Central memory CD4-positive, alpha-beta T cell (primary cell): Measurements from ENCODE around the gene MED12.
A peak's percentile ranks its signal among the peaks of the same experiment; 100 is the strongest.
"Not testable (repeated sequence)": the region's sequence is repeated elsewhere in the genome, so short reads cannot be mapped to it uniquely, and the experiment has no call there.

Experiments
- DNase-seq: peaks from one replicate; pipeline ENCODE4 v3.0.0; 2022

MED12 gene

DNA sequence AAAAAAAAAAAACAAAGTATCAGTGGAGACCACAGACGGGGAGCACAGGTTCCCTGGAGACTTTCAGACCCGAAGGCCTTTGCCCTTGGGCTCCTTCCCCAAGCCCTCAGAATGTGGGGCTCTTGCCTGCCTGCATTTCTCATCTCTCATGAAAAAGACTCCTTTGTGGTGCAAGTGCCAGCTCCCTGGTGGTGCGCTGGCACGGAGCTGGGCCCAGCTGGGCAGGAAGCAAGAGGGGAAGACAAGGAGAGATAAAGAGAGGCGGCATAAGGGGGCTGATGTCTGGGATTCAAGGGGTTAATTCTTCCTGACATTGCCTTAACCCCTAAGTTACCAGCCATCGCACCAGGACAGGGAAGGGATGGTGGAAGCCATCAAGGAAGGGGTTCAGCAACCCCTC is 48.1 kb downstream of the MED12 start:
- DNase-seq, result no peak

DNA sequence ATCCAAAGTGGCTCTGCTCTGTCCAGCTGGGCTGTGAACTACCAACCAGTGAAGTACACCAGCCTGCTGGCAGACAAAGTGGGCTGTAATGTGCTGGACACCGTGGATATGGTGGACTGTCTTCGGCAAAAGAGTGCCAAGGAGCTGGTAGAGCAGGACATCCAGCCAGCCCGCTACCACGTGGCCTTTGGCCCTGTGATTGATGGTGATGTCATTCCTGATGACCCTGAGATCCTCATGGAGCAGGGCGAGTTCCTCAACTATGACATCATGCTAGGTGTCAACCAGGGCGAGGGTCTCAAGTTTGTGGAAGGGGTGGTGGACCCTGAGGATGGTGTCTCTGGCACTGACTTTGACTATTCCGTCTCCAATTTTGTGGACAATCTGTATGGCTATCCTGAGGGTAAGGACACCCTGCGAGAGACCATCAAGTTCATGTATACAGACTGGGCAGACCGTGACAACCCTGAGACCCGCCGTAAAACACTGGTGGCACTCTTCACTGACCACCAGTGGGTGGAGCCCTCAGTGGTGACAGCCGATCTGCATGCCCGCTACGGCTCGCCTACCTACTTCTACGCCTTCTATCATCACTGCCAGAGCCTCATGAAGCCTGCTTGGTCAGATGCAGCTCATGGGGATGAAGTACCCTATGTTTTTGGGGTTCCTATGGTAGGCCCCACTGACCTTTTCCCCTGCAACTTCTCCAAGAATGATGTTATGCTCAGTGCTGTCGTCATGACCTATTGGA is 48.8 kb downstream of the MED12 start:
- DNase-seq, result no peak

DNA sequence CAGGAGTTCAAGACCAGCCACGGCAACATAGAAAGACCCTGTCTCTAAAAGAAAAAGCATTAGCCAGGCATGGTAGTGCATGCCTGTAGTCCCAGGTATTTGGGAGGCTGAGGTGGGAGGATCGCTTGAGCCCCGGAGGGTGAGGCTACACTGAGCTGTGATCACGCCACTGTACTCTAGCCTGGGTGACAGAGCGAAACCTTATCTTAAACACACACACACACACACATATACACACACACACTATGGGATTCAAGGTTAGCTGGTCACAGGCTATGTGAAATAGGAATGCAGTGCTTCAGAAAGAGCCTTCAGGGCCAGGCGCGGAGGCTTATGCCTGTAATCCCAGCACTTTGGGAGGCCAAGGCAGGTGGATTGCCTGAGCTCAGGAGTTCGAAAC is 49.7 kb downstream of the MED12 start:
- no peak for DNase-seq

DNA sequence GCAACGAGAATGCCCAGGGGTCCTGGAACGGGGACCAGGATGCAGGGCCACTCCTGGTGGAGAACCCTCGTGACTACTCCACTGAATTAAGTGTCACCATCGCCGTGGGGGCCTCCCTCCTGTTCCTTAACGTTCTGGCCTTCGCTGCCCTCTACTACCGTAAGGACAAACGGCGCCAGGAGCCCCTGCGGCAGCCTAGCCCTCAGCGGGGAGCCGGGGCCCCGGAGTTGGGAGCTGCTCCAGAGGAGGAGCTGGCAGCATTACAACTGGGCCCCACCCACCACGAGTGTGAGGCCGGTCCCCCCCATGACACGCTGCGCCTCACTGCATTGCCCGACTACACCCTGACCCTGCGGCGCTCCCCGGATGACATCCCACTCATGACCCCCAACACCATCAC is 51.2 kb downstream of the MED12 start:
- DNase-seq, result no peak

DNA sequence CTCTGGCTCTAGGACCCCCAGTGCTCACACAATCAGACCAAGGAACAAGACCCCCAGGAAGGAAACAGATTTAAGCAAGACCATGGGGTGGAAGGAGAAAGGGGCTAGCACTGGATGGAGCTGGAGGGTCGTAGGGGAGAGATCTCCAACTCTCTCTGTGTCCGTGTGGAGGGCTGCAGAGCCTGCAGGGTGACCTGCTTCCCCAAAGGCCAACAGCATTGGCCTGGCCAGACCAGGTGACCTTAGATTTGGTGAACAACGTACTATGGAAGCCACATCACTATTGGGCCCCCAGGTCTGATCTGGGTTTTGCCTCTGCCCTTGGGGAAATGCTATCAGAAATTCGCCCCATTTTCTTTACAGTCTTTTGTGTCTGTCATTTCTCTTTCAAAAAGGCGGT is 52.3 kb downstream of the MED12 start:
- DNase-seq, result no peak

DNA sequence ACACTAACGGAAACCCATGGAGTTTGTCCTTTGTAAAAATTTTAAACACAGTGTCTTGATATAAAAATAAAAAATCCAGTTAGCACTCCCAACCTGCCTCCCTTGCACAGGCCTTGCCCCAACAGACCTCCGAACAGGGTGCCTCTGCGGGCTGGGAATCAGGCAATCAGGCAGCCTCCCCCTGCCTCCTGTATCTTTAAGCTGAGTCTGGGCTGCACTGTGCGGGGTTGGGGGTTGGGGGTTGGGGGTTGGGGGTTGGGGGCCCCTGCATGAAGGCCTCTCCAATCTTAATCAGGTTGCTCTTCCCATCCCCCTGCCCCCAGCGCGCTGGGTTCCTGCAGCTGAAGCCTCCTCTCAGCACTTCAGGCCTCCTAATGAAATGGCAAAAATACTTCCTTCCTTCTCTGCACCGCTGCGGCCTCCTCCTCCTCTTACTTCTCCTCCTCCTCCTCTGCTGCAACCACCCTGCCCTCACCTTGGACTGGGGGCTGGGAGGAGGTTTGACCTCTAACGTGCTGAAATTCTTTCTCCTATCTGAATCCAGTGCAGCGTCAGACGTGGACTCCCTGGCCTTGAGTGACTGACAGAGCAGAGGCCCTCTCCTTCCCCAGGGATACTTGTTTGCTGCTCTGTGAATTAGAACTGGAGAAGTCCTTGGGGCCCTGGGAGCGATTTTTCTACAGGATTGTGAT is 52.9 kb downstream of the MED12 start:
- no peak for DNase-seq

DNA sequence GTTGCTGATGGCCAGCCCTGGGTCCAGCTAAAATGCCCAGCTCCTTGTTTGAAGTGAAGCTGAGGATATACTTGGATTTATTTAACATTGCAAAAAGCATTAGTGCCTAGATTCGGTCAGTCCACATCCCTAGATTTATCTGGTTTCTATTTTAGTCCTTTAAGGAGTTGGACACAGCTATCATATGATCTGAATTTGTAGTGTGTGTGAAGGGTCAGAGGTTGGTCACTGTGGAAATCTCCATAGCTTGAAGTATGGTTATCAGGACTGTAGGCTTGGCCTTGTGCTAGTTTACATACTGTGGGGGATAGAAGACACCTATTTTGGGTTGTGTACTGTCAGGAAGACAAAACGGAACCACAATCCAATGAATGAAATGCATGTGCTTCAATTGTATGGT is 55.0 kb downstream of the MED12 start:
- no peak for DNase-seq

DNA sequence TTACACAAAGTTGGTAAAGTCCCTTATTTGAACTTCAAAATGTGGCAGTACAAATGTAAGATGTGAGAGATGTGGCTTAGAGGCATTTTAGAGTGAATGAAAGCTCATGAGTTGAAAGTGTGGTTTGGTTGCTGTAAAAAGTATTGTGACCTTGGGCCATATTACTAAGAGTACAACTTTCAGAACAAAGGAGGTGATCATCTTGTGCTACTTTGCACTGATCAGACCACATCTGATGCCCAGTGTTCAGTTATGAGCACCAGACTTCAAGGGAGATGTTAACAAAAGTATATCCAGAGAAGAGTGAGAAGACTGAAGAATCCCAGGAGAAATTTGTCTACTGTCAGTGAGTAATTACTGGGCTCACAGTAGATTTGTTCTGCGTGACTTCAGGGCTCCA is 56.4 kb downstream of the MED12 start:
- no peak for DNase-seq

DNA sequence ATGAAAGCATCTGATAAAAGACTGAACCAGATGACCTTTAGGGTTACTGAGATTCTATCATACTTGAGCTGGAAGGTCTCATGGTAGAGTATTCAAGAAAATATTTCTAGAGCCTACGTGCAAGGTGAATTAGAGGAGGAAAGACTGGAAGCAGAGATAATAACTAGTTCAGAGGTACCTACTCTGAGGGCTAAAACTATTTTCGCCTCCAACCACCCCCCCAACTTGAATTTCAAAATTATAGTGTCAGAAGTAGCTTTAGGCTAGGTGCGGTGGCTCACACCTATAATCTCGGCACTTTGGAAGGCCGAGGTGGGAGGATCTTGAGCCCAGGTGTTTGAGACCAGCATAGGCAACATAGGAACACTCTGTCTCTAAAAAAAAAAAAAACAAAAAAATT is 57.1 kb downstream of the MED12 start:
- DNase-seq, result no peak

DNA sequence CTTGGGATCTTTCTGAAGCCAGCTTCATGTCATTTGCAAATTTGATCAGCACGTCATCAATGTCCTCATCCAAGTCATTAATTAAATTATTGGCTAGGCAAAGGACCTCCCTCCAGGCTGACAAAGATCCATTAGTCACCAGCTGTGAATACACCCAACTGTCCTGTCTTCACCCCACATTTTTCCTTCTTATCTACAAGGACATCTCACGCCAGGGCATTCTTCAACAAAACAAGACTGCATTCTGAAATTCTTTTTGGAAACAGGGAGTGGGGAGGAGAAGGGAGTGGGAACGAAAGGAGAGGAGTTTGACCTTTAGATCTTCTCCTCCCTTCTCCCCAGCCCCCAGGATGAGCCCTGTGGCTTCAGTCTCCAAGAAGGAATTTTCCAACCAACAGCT is 58.9 kb downstream of the MED12 start:
- DNase-seq, result no peak

DNA sequence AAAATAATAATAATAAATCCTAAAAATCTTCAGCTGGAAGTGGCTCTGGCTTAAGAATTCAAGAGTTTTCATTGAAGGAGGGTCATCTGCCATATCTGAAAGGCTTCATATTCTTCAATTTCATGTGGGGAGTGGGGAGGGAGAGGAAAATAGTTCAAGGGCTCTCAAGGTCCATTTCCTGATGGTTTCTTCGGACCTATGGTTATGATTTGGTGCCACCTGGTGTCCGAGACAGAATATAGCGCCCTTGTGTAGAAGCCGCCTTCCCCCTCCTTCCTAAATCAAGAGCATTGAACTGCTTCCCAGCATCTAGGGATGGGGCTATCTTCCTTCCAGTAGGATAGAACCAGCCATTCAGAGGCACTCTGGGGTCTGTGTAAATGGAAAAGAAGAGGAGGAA is 60.5 kb downstream of the MED12 start:
- DNase-seq, result peak; percentile 34

DNA sequence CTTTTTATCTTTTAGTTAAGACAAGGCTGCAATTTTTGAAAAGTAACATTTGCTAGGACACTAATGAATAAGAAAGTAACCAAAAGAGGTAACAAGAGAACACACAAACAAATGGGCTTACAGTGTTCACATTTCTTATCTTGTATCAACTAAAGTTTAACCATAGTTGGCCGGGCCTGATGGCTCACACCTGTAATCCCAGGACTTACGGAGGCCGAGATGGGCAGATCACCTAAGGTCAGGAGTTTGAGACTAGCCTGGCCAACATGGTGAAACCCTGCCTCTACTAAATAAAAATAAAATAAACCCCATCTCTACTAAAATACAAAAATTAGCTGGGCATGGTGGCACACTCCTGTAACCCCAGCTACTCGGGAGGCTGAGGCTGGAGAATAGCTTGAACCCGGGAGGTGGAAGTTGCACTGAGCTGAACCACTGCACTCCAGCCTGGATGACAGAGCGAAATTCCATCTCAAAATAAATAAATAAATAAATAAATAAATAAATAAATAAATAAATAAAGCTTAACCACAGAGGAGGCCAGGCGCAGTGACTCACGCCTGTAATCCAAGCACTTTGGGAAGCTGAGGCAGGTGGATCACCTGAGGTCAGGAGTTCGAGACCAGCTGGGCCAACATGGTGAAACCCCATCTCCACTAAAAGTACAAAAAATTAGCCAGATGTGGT is 62.3 kb downstream of the MED12 start:
- DNase-seq, result not testable (repeated sequence)

DNA sequence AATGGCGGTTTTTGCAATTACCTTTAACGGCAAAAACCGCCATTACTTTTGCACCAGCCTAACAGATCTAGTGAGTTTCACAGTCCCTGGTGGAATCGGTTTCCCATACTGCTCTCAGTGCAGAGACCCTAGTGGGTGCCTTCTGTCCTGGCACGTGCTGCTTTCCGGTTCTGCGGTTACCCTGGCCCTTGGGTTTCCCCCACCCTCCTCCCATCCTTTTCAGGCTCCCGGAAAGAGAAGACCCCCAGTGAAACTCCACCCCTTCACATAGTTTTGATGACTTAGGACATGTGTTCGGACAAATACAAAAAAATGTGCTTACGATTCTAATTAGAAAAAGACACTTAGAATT is 63.1 kb downstream of the MED12 start:
- no peak for DNase-seq

DNA sequence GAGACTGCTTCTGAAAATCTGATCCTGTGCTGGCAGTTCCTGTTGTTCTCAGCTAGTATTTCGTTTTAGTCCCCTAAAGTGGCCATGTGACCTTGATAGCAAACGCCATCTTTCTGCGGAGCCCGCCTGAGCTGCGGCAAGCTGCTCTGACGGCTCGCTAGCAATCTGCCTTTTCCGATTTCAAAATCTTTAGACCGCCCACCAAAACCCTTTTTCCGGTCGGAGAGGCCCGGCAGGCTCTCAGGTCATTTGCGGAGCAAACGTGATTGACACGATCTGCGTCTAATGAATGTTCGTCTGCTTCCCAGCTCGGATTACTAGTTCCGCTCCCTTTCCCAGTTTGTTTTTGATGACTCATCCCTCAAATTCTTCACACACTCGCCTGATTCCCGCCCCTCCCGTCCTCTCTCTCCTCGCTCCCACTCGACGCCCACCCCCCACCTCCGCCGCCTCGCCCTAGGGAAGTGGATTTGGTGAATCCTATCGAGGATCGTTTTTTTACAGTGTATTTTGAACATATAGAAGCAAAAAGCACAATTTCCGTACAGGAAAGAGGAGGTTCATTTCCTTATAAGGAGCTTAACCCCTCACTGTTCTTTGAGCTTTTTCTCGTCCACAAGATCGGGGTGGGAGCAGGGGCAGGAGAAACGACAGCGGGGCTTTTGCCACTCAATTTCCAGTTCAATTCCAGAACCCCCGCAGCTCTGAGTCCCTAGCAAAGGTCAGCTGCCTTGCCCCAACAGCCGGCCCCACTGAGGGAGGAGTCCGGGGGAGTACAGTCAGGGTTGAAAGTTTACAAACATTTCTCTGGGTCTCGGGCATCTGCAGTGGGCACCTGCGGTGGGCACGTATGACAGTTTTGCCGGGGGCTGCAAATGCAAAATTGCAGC is 63.8 kb downstream of the MED12 start:
- peak; percentile 85 for DNase-seq

DNA sequence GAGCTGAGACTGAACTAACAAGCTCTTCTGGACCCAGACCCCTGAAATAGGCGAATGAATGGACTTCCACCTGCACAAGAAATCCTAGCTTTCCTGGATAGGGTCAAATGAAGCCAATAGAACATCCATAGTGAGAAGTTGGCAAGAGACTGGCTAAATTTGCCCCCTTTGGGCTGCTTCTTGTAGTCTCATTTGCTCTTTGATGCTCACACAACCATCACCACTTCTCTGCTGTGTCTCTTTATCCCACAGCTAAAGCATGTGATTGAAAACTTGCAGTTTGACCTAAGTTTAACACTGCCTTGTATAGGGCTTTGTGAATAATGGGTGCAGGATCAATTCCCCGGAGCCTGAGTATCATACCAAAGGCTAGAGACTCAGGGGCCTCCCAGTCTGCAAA is 64.5 kb downstream of the MED12 start:
- no peak for DNase-seq

DNA sequence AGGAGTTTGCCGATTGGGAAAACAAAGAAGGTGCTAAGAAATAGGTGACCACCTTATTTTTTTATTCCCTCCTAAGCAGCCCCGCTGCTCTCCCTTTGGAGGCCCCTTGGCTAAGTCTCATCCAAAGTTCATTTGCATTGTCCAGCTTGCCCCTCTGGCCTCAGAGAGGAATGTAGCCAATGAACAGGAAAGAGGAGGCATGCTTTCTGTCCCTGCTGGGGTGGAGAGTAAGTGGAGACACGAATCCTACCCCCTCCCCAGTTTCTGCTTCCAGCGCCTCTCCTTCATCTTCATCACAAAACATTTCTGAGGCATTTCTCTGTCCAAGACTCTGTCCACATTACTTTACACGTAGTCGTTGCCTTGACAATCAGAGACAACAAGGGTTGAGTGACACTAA is 64.9 kb downstream of the MED12 start:
- no peak for DNase-seq

DNA sequence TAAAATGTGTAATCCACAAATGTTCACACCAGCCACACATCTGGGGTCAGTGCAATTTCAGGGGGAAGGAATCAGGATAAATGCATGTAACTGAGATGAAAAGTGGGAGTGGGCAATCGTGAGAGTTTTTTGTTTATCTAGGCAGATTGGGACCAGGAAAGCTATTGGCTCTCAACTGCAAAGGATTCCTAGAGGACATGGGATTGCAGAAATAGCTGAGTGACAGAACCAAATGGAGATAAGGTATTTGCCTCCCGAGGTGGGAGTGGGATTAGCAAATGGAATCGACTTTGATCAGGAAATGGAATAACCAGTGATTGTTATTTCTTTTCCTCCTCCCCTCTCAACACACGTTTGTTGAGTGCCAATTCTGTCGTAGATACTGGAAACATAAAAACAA is 65.7 kb downstream of the MED12 start:
- no peak for DNase-seq

DNA sequence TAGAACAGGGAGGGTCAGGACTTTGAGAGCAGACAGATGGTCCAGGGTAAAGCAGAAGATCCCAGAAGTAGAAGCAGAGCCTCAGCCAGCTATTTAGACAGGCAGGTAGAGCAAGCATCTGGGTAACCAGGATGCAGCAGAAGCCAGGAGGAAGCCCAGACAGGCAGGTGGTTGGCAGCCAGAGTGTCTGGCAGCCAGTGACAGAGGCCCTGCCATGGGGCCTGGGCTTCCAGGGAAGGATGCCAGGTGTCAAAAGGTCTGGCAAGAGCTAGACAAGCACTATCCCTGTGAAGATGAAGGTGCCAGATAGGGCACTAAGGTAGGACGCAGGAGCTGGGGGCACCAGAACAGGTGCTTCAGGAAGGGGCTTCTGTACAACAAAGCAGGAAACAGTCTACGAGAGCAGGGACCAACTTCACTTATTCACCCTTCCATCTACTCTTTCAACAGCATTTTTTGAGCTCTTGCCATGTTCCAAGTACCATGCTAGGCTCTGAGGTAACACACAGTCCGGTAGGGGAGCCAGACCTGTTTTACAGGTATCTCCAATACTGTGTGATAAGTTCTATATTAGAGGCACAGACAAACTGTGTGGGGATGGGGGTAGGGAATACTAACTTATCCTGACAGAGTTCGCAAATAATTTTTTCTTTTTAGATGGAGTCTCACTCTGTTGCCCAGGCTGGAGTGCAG is 66.6 kb downstream of the MED12 start:
- no peak for DNase-seq

DNA sequence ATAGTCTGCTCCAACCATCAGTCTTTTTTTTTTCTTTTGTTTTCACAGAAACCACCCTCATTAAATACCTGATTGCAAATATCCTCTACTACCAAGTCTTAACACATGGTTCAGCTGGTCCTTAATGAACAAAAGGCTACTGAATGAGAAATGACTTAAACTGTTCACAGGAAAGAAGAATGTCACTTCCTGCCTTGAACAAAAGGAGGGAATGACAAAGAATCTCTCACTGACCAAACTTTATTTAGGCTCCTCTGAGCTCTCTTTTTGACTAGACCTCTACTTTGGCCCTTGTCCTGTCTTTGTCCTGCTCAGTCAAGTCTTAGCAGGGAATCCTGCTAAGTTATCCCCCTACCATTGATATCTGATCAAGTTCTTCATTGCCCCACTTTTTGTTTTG is 72.9 kb downstream of the MED12 start:
- DNase-seq, result no peak
